Ishikawa (cell line): ENCODE data around the gene PGLYRP2.
A peak's percentile ranks its signal among the peaks of the same experiment; 100 is the strongest.

Source experiments
- CEBPB ChIP-seq: IDR thresholded peaks from 2 replicates; pipeline ENCODE4 v1.6.1; 2012
- CREB1 ChIP-seq: IDR thresholded peaks from 2 replicates; pipeline ENCODE4 v1.6.1; 2012; ENCODE audit warnings: low read depth
- EGR1 ChIP-seq: IDR thresholded peaks from 2 replicates; pipeline ENCODE4 v1.6.1; 2012
- EP300 ChIP-seq: IDR thresholded peaks from 2 replicates; pipeline ENCODE4 v1.6.1; 2012; ENCODE audit warnings: borderline replicate concordance
- FOXM1 ChIP-seq: IDR thresholded peaks from 2 replicates; pipeline ENCODE4 v1.6.1; 2012; ENCODE audit warnings: low read depth, borderline replicate concordance
- NFIC ChIP-seq: IDR thresholded peaks from 2 replicates; pipeline ENCODE4 v1.6.1; 2012
- RAD21 ChIP-seq: IDR thresholded peaks from 2 replicates; pipeline ENCODE4 v1.6.1; 2012; ENCODE audit warnings: low read depth
- REST ChIP-seq: IDR thresholded peaks from 2 replicates; pipeline ENCODE4 v1.6.1; 2012; ENCODE audit warnings: low read depth, mild to moderate bottlenecking
- TAF1 ChIP-seq: IDR thresholded peaks from 2 replicates; pipeline ENCODE4 v1.6.1; 2012; ENCODE audit warnings: low read depth, mild to moderate bottlenecking
- TCF12 ChIP-seq: IDR thresholded peaks from 2 replicates; pipeline ENCODE4 v1.6.1; 2012; ENCODE audit warnings: low read depth
- TEAD4 ChIP-seq: IDR thresholded peaks from 2 replicates; pipeline ENCODE4 v1.6.1; 2012
- YY1 ChIP-seq: IDR thresholded peaks from 2 replicates; pipeline ENCODE4 v1.6.1; 2012; ENCODE audit warnings: low read depth
- ZBTB7A ChIP-seq: IDR thresholded peaks from 2 replicates; pipeline ENCODE4 v1.6.1; 2012; ENCODE audit warnings: low read depth
- TF ChIP-seq, protein P1 (sequence below): IDR thresholded peaks from 2 replicates; pipeline ENCODE4 v1.6.1; 2012
- TF ChIP-seq, protein P2 (sequence below): IDR thresholded peaks from 2 replicates; pipeline ENCODE4 v1.6.1; 2012

Gene PGLYRP2

GRCh38 chr19:15519433-15519976 lies 40.2 kb upstream of the PGLYRP2 start:
- no peak for TF ChIP-seq TCF12
- TF ChIP-seq, protein P1, sequence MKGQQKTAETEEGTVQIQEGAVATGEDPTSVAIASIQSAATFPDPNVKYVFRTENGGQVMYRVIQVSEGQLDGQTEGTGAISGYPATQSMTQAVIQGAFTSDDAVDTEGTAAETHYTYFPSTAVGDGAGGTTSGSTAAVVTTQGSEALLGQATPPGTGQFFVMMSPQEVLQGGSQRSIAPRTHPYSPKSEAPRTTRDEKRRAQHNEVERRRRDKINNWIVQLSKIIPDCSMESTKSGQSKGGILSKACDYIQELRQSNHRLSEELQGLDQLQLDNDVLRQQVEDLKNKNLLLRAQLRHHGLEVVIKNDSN, result no peak
- no peak for TF ChIP-seq ZBTB7A
- TF ChIP-seq, protein P2, sequence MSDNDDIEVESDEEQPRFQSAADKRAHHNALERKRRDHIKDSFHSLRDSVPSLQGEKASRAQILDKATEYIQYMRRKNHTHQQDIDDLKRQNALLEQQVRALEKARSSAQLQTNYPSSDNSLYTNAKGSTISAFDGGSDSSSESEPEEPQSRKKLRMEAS, result no peak
- no peak for TF ChIP-seq TAF1
- TF ChIP-seq CREB1, result no peak
- TF ChIP-seq EP300, result no peak
- TF ChIP-seq YY1, result no peak
- TF ChIP-seq EGR1, result no peak
- TF ChIP-seq CEBPB, result no peak

DNA sequence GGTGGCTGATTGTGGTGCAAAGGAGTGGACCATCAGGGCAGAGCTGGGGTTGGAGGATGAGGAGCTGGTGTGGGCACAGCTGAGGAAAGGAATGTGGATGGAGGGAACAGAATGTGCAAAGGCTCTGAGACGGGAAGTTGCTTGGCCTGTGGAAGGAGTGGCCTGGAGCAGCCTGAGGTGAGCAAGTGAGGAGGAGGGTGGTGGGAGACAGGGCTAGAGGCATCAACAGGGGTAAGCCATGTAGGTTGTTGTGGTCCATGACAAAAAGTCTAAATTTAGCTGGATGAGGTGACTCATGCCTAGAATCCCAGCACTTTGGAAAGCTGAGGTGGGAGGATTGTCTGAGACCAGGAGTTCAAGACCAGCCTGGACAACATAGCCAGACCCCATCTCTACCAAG lies 38.5 kb upstream of the PGLYRP2 start:
- TF ChIP-seq NFIC (no peak), FOXM1 (no peak), TAF1 (no peak), ZBTB7A (no peak), TCF12 (no peak), EP300 (no peak), RAD21 (no peak), YY1 (no peak), CREB1 (no peak), CEBPB (no peak), TEAD4 (no peak), EGR1 (no peak), REST (no peak)
- TF ChIP-seq, protein P2, result no peak
- TF ChIP-seq, protein P1, result no peak

DNA sequence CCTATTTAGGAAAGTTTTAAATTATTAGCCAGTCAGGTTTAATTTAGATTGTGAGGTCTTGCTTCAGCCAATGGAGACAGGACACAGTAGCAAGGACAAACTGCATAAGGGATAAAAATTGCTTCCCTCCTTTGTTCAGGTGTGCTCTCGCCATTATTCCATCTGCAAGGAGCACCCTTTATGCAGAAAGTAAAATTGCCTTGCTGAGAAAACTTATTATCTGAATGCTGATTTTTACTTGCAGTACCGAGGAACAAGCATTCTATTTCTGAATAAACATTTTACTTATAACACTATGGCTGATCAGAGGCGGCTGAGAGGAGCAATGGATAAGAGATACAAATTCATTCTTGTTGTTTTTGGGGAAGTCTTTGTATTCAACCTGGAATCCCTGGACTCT lies 37.1 kb upstream of the PGLYRP2 start:
- TF ChIP-seq YY1 (no peak), CEBPB (no peak), REST (no peak), TAF1 (no peak), FOXM1 (no peak)
- TF ChIP-seq, protein P1, result no peak

DNA sequence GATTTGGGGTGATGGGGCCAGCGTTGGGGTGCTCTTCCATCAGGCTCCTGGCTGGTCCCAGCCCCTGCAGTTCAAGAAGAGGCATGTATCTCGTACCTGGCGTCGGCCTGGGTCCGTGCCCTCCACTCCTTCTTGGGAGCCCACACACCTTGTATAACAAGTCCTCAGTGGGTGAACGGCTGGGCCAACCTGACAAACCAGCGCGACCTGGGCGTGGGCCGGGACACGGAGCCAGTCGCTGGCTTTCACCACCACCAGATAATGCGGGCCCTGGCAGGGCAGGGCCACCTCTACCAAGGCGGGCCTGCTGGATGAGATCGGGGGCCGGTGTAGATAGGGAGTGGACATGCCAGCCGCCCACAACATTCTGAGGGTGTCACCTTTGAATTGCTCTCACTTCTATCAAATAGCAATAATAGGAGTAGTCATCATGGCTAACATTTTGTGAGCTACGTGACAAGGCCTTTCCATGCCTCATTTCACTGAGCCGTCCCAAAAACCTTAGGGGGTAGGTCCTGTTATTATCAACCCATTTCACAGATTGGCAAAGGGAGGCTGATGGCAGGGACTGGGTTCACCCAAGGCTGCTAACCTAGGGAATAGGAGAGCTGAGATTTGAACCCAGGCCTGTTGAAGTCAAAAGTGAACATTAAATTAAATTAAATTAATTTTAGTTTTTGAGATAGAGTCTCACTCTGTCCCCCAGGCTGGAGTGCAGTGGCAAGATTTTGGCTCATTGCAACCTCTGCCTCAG lies 32.5 kb upstream of the PGLYRP2 start:
- no peak for TF ChIP-seq EP300
- TF ChIP-seq CEBPB, result no peak
- TF ChIP-seq FOXM1, result no peak

- no peak for TF ChIP-seq NFIC
- TF ChIP-seq, protein P2, result 0 out of 2 replicates have a peak, but pooled peaks have one; percentile 21
Observed at GRCh38 chr19:15508035-15508710, 28.9 kb upstream of the PGLYRP2 start, which contains the start of gene CYP4F22. TSS of gene CYP4F22 (plus strand) at chr19:15508525. CDS start at chr19:15525337, 16,812 bp downstream.
